NCI-H2081 treated with DMSO at 0.1 percent for 48 hours (cell line): ENCODE measurements around the gene PDE1C.

Experiments used
- DNase-seq: peaks from one replicate; lab custom pipeline; 2025; lab: John Stamatoyannopoulos, UW

Gene PDE1C

GRCh38 chr7:31939076-31939475 lies 131.1 kb downstream of the PDE1C start:
- DNase-seq: no peak

- DNase-seq: no peak
Measured at GRCh38 chr7:31938650-31939049, 131.6 kb downstream of the PDE1C start.

- DNase-seq: no peak
Measured at GRCh38 chr7:31937982-31938381, 132.2 kb downstream of the PDE1C start.

GRCh38 chr7:31935124-31936054 lies 134.8 kb downstream of the PDE1C start:
- DNase-seq: no peak

GRCh38 chr7:31934551-31934950 lies 135.7 kb downstream of the PDE1C start:
- no peak for DNase-seq

GRCh38 chr7:31933481-31933880 lies 136.7 kb downstream of the PDE1C start:
- DNase-seq: no peak

- DNase-seq: no peak
Measured at GRCh38 chr7:31926991-31927584, 143.1 kb downstream of the PDE1C start.

- no peak for DNase-seq
Measured at GRCh38 chr7:31925753-31926454, 144.3 kb downstream of the PDE1C start.

- no peak for DNase-seq
Measured at GRCh38 chr7:31924251-31924650, 146.0 kb downstream of the PDE1C start.

GRCh38 chr7:31922848-31923247 lies 147.4 kb downstream of the PDE1C start:
- DNase-seq: no peak

- no peak for DNase-seq
Measured at GRCh38 chr7:31921047-31921446, 149.2 kb downstream of the PDE1C start.

GRCh38 chr7:31919678-31920369 lies 150.4 kb downstream of the PDE1C start:
- no peak for DNase-seq

GRCh38 chr7:31918706-31919393 lies 151.4 kb downstream of the PDE1C start:
- DNase-seq: no peak

- DNase-seq: no peak
Measured at GRCh38 chr7:31917256-31917655, 153.0 kb downstream of the PDE1C start.

GRCh38 chr7:31910191-31910590 lies 160.0 kb downstream of the PDE1C start:
- DNase-seq: no peak

- DNase-seq: no peak
Measured at GRCh38 chr7:31906479-31907171, 163.6 kb downstream of the PDE1C start.

- DNase-seq: no peak
Measured at GRCh38 chr7:31903962-31904361, 166.2 kb downstream of the PDE1C start.

- no peak for DNase-seq
Measured at GRCh38 chr7:31899356-31899927, 170.8 kb downstream of the PDE1C start.

GRCh38 chr7:31896925-31897324 lies 173.3 kb downstream of the PDE1C start:
- no peak for DNase-seq

GRCh38 chr7:31894308-31894707 lies 175.9 kb downstream of the PDE1C start:
- no peak for DNase-seq

GRCh38 chr7:31893365-31893764 lies 176.8 kb downstream of the PDE1C start:
- no peak for DNase-seq
